Fibroblast of mammary gland (primary cell): Measurements from ENCODE around the gene FKBP14.

ENCODE experiments used
- DNase-seq: peaks from one replicate; pipeline ENCODE4 v3.0.0-alpha.2; 2010; ENCODE audit warnings: low read depth
- H3K4me3 ChIP-seq: 2 replicates; pipeline ENCODE4 v1.5.1; 2011; ENCODE audit warnings: low read depth, mild to moderate bottlenecking, low read length, moderate library complexity; ENCODE audit not compliant: control insufficient read depth
- TF ChIP-seq, protein P1 (sequence below): conservative IDR thresholded peaks from 2 replicates; pipeline ENCODE4 v1.5.1; 2011; ENCODE audit warnings: low read depth, low read length, inconsistent platforms; ENCODE audit not compliant: control insufficient read depth, insufficient read depth

FKBP14 gene

DNA sequence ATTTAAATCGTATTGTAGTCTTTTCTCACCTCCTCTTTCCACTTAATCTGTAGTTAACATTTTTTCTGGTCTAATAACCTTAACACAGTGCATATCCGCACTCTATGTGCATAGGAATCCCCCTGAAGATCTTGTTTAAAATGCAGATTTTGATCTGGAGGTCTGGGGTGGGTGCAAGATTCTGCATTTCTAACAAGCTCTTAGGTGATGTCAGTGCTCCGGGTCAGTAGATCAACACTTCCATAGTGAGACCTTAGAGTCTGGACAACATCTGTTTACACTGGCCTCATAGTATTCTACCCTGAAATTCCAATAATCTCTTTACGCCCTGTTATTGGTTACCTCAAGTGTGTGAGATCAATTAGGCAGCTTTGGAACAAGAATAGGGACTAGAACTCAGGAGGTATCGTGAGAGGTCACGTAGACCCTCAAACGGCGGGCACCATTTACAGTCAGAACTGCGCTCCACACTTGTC is 1.3 kb upstream of the FKBP14 start:
- no peak for DNase-seq
- TF ChIP-seq, protein P1, sequence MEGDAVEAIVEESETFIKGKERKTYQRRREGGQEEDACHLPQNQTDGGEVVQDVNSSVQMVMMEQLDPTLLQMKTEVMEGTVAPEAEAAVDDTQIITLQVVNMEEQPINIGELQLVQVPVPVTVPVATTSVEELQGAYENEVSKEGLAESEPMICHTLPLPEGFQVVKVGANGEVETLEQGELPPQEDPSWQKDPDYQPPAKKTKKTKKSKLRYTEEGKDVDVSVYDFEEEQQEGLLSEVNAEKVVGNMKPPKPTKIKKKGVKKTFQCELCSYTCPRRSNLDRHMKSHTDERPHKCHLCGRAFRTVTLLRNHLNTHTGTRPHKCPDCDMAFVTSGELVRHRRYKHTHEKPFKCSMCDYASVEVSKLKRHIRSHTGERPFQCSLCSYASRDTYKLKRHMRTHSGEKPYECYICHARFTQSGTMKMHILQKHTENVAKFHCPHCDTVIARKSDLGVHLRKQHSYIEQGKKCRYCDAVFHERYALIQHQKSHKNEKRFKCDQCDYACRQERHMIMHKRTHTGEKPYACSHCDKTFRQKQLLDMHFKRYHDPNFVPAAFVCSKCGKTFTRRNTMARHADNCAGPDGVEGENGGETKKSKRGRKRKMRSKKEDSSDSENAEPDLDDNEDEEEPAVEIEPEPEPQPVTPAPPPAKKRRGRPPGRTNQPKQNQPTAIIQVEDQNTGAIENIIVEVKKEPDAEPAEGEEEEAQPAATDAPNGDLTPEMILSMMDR: no peak
- peak overlapping the region; percentile 88 for H3K4me3 ChIP-seq

DNA sequence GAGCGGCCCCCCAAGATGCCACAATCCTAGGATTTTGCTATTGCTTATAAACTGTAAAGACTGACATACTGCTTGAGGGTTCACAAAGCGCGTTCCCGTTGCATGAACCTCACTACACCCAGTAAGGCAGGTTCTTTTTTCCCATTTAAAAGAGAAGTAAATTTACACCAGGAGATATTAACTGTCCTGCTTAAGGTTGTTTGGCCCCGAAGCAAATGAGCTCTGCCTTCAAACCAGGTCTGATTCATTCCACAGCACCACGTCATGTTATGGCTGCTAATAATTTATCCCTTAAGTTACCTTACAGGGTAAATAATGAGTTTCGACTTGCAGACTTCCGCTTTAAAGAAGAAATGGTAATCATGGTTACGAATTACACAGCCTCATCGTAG is 559 bp upstream of the FKBP14 start:
- H3K4me3 ChIP-seq: peak overlapping the region; percentile 88
- TF ChIP-seq, protein P1: no peak
- peak; percentile 62 for DNase-seq

DNA sequence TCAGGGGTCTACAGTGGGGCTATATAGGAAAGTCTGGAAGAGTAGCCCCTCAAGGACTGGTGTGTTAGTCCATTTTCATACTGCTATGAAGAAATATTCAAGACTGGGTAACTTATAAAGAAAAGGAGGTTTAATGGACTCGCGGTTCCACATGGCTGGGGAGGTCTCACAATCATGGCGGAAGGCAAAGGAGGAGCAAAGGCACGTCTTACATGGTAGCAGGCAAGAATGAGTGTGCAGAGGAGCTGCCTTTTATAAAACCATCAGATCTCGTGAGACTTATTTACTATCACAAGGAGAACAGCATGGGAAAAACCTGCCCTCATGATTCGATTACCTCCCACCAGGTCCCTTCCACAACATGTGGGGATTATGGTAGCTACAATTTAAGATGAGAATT is 3.0 kb downstream of the FKBP14 start:
- no peak overlapping the region for H3K4me3 ChIP-seq
- TF ChIP-seq, protein P1: no peak

DNA sequence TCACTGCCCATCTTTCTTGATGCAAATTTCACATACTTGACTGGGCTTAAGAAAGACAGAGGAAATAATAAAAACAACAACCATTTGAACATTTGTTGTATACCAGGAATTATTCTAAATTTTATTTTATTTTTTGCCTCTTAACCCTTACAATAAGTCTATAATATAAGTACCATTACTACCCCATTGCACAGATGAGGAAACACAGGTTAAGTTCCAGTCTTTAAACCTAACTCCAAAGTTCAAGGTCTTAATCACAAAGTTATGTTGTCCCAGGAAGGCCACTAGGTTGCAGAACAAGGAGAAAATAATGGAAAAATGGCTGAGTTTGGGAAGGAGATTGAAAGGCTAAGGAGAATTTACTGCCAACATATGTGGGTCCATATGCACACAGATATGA is 3.5 kb downstream of the FKBP14 start:
- DNase-seq: no peak
- H3K4me3 ChIP-seq: no peak overlapping the region
- TF ChIP-seq, protein P1: no peak

More for the DNA sequence above, 3.0 kb downstream of the FKBP14 start:
- DNase-seq: no peak

DNA sequence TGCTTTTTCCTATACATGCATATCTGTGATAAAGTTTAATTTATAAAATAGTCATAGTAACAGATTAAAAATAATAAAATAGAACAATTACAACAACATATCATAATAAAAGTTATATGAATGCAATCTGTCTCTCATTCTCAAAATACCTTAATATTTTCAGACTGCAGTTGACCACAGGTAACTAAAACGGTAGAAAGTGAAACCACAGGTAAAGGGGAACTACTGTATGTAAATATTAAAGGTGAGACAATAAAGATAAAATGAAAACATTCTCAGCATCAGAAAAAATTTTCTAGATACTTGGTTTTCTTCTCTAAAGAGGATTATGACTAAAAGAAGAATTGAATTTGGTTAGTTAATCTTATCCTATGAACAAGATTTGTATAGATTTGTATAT is 6.0 kb downstream of the FKBP14 start:
- TF ChIP-seq, protein P1: no peak
- no peak overlapping the region for H3K4me3 ChIP-seq
- DNase-seq: no peak

DNA sequence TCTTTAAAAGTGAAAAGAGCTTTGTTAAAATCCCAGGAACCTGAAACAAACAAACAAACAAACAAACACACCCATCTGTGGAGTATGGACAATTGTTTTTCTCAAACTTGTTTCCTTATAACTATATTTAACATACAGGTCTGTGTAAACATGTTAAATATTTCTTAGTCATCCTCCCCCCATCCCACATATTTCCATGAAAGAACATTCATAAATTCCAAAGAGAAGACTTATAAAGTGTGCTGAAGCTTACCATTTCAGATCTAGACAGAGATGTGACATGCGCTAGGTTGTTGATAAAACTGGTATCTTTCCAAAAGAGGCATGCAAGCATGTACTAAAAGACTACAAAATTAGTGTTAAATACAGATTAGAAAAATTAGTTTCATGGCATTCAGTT is 6.5 kb downstream of the FKBP14 start:
- TF ChIP-seq, protein P1: no peak
- DNase-seq: no peak
- no peak overlapping the region for H3K4me3 ChIP-seq

DNA sequence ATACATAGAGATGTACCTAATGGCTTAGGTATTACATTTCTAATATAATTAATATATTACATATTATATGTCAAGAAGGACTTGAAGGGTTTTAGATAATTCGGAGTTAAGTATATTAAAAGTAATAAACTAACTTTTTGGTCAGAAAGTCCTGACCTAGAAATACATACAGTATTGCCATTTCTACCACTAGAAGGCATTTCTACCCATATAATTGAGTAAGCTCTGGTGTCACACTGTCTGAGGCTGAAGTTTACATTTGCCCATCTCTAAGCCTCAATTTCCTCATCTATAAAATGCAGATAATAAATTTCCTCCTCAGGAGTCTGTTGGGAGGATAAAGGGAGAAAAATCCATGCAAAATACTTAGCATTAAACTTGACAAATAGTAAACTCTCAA is 7.1 kb downstream of the FKBP14 start:
- TF ChIP-seq, protein P1: peak; percentile 30
- DNase-seq: no peak
- H3K4me3 ChIP-seq: no peak overlapping the region
